Small intestine (tissue), 7 donors: ENCODE data around the gene TRIM54. TPM values are rescaled to one million over a fixed set of nuclear protein-coding genes. Genes with fewer than 3 reads are reported as not detected.
"Not testable (repeated sequence)": the region's sequence is repeated elsewhere in the genome, so short reads cannot be mapped to it uniquely, and the experiment has no call there.

Experiments used
- DNase-seq, 2 donors: peaks; one replicate each; pipeline versions ENCODE4 v3.0.0 to v3.0.0-alpha.2; 2013
- FAIRE-seq: peaks from 2 replicates; lab custom pipeline; 2012; peaks lifted over from hg19 to GRCh38; lab: Jason Lieb, UNC
- H3K27ac ChIP-seq, 3 donors: one replicate each; pipeline ENCODE4 v1.5.1; 2013; ENCODE audit warnings: low read length in 2 of 3, mild to moderate bottlenecking in 2 of 3, control low read depth in 1 of 3, inconsistent platforms in 1 of 3, low read depth in 1 of 3, moderate library complexity in 1 of 3
- H3K27me3 ChIP-seq, 3 donors: one replicate each; pipeline ENCODE4 v1.6.1; 2013; ENCODE audit warnings: low read length in 3 of 3, inconsistent platforms in 1 of 3; ENCODE audit not compliant: control insufficient read depth in 3 of 3, insufficient read depth in 3 of 3
- H3K36me3 ChIP-seq, 3 donors: one replicate each; pipeline ENCODE4 v1.6.1; 2013; ENCODE audit warnings: low read length in 3 of 3, inconsistent platforms in 1 of 3, low read depth in 1 of 3, mild to moderate bottlenecking in 1 of 3, moderate library complexity in 1 of 3; ENCODE audit not compliant: control insufficient read depth in 3 of 3, insufficient read depth in 2 of 3
- H3K4me1 ChIP-seq, 3 donors: one replicate each; pipeline ENCODE4 v1.6.1; 2013; ENCODE audit warnings: low read length in 2 of 3, inconsistent platforms in 1 of 3, low read depth in 1 of 3, mild to moderate bottlenecking in 1 of 3, moderate library complexity in 1 of 3; ENCODE audit not compliant: control insufficient read depth in 3 of 3, insufficient read depth in 2 of 3
- H3K4me3 ChIP-seq, 3 donors: one replicate each; pipeline ENCODE4 v1.5.1; 2013; ENCODE audit warnings: low read length in 3 of 3, control low read depth in 1 of 3, inconsistent platforms in 1 of 3, low read depth in 1 of 3, mild to moderate bottlenecking in 1 of 3, moderate library complexity in 1 of 3
- H3K9me3 ChIP-seq, 2 donors: one replicate each; pipeline ENCODE4 v1.6.1; 2013; ENCODE audit warnings: low read depth in 1 of 2, low read length in 1 of 2; ENCODE audit not compliant: control insufficient read depth in 2 of 2, insufficient read depth in 1 of 2
- WGBS, 3 donors: extraction: QIAGEN DNeasy Blood & Tissue Kit; methylation state at CpG; one replicate each; pipeline ENCODE4 v1.1.7; 2013; 5-methylcytosine and 5-hydroxymethylcytosine counted together
- polyA plus RNA-seq, 4 donors: library from polyadenylated mRNA; stranded (reverse) in 3 of 4; unstranded in 1 of 4; fragments of 200-250 nt in 3 of 4; fragments of 120-200 nt in 1 of 4; gene quantifications; one replicate each; pipeline versions ENCODE4 v1.2.1 to v1.2.3, GENCODE V29; 2013
- donor health status: healthy with polysubstance abuse.
- donor health status: control.
- donor health status: control.
- donor health status: Bipolar disorder and iron deficiency.
- donor health status: healthy.

TRIM54 gene
- polyA plus RNA-seq, 4 donors = 0.31 to 5.4 (median 1.9) TPM

GRCh38 chr2:27262379-27263286, 19.6 kb upstream of the TRIM54 start, which contains the start of gene SLC30A3:
Gene SLC30A3, minus strand, starts transcription at chr2:27263047. Its CDS starts 141 bp downstream, at chr2:27262906.
- H3K9me3 ChIP-seq = no peaks in the 10 kb centered on the region
- peaks cover 2 to 12% (median 5%) of the 10 kb centered on the region in 3 donors for H3K4me1 ChIP-seq
- no peak within 1 kb of the TSS for H3K27ac ChIP-seq
- FAIRE-seq (no peak), DNase-seq (peak; percentile 60 to 70)
- 1% methylated on average over 68 to 96 of the region's 96 CpGs for WGBS, 3 donors
- no peaks in the 10 kb centered on the region for H3K36me3 ChIP-seq
- peak within 1 kb of the TSS; percentile 11 to 54 (median 24) for H3K4me3 ChIP-seq
- H3K27me3 ChIP-seq = peaks cover 19 to 91% (median 32%) of the 10 kb centered on the region in 3 donors

- 2 to 5% (median 2%) methylated on average over 46 of the region's 46 CpGs for WGBS, 3 donors
- DNase-seq (peak in 1 of 2 donors; percentile 15), FAIRE-seq (no peak)
- H3K27ac ChIP-seq = no peak overlapping the region
- H3K4me3 ChIP-seq = peak overlapping the region in 2 of 3 donors; percentile 11 to 54
- peaks cover 18 to 86% (median 32%) of the 10 kb centered on the region in 3 donors for H3K27me3 ChIP-seq
- no peaks in the 10 kb centered on the region for H3K9me3 ChIP-seq
- no peaks in the 10 kb centered on the region for H3K36me3 ChIP-seq
- peaks cover 2 to 12% (median 5%) of the 10 kb centered on the region in 3 donors for H3K4me1 ChIP-seq
These were observed 18.7 kb upstream of the TRIM54 start for GRCh38 chr2:27263287-27264252.

- FAIRE-seq = no peak
- H3K4me1 ChIP-seq = peaks cover 2 to 12% (median 5%) of the 10 kb centered on the region in 3 donors
- peak in 1 of 2 donors; percentile 22 for DNase-seq
- no peaks in the 10 kb centered on the region for H3K9me3 ChIP-seq
- no peak overlapping the region for H3K27ac ChIP-seq
- H3K36me3 ChIP-seq = no peaks in the 10 kb centered on the region
- peaks cover 14 to 84% (median 32%) of the 10 kb centered on the region in 3 donors for H3K27me3 ChIP-seq
- H3K4me3 ChIP-seq = peak overlapping the region in 2 of 3 donors; percentile 9 to 32
- WGBS, 3 donors = 1% methylated on average over 33 to 38 of the region's 38 CpGs
These were observed 17.9 kb upstream of the TRIM54 start for GRCh38 chr2:27264253-27264752.

- Histone ChIP-seq H3K4me3 (peak overlapping the region in 2 of 3 donors; percentile 9 to 32), H3K27me3 (peaks cover 14 to 78% (median 30%) of the 10 kb centered on the region in 3 donors), H3K27ac (no peak overlapping the region), H3K36me3 (no peaks in the 10 kb centered on the region), H3K4me1 (peaks cover 2 to 12% (median 5%) of the 10 kb centered on the region in 3 donors), H3K9me3 (no peaks in the 10 kb centered on the region)
- WGBS, 3 donors = 4 to 5% (median 4%) methylated on average over 53 to 56 of the region's 56 CpGs
- DNase-seq = peak; percentile 43 to 78
- FAIRE-seq = no peak
These were observed 17.3 kb upstream of the TRIM54 start for GRCh38 chr2:27264753-27265535.

GRCh38 chr2:27265536-27265870, 16.7 kb upstream of the TRIM54 start:
- peaks cover 2 to 12% (median 5%) of the 10 kb centered on the region in 3 donors for H3K4me1 ChIP-seq
- no peaks in the 10 kb centered on the region for H3K36me3 ChIP-seq
- no peak for DNase-seq
- H3K9me3 ChIP-seq = no peaks in the 10 kb centered on the region
- FAIRE-seq = no peak
- H3K27ac ChIP-seq = no peak overlapping the region
- no peak overlapping the region for H3K4me3 ChIP-seq
- H3K27me3 ChIP-seq = peaks cover 14 to 77% (median 25%) of the 10 kb centered on the region in 3 donors

GRCh38 chr2:27268296-27268695, 13.9 kb upstream of the TRIM54 start:
- 88 to 91% (median 90%) methylated on average over 12 to 13 of the region's 13 CpGs for WGBS, 3 donors
- not testable (repeated sequence) for H3K4me3 ChIP-seq, H3K9me3 ChIP-seq, H3K36me3 ChIP-seq, H3K4me1 ChIP-seq, FAIRE-seq, DNase-seq, H3K27ac ChIP-seq
- H3K27me3 ChIP-seq = peaks cover 5 to 76% (median 14%) of the 10 kb centered on the region in 3 donors

GRCh38 chr2:27270131-27270530, 12.1 kb upstream of the TRIM54 start:
- no peaks in the 10 kb centered on the region for H3K36me3 ChIP-seq
- FAIRE-seq (no peak), DNase-seq (no peak)
- peaks cover 0 to 65% (median 4%) of the 10 kb centered on the region in 3 donors for H3K27me3 ChIP-seq
- no peaks in the 10 kb centered on the region for H3K4me1 ChIP-seq
- no peak overlapping the region for H3K27ac ChIP-seq
- 81 to 84% (median 83%) methylated on average over 3 of the region's 3 CpGs for WGBS, 3 donors
- no peaks in the 10 kb centered on the region for H3K9me3 ChIP-seq
- no peak overlapping the region for H3K4me3 ChIP-seq
